Measurements from ENCODE around the gene TMEM72.
A peak's percentile ranks its signal among the peaks of the same experiment; 100 is the strongest.

The TMEM72 gene

DNA sequence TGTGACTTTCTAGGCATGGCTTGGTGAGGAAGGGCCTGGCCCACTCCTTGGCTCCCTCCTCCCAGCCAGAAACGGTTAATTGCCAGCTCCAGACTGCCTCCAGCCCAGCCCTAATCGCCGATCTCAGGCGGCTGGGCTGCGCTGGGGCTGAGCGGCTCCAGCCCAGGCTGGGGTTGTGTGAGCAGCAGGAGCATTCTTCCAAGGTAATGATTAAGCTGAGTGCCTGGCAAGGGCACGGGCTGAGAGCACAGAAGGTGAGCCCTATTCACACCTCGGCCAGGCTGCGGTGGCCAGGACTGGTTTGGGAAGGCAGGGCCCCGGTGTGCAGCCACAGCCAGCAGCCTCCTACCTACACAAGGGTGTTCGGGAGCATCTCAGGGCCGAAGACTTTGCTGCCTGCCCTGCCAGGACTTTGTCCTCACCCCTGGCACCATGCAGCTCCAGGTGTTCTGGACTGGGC is at the start of gene TMEM72:
Gene TMEM72 (plus strand): TSS at position 257 of the 460 bp plus-strand sequence. CDS start 176 bp downstream, at position 433.
- H3K36me3 ChIP-seq (ENCODE audit: control insufficient read depth, insufficient read depth, low read length) = no peaks in the 10 kb centered on the region
- no peaks in the 10 kb centered on the region for H3K79me2 ChIP-seq
- no peak within 1 kb of the TSS for H3K4me3 ChIP-seq (ENCODE audit: low read depth, low read length)
- TF ChIP-seq, protein P1, sequence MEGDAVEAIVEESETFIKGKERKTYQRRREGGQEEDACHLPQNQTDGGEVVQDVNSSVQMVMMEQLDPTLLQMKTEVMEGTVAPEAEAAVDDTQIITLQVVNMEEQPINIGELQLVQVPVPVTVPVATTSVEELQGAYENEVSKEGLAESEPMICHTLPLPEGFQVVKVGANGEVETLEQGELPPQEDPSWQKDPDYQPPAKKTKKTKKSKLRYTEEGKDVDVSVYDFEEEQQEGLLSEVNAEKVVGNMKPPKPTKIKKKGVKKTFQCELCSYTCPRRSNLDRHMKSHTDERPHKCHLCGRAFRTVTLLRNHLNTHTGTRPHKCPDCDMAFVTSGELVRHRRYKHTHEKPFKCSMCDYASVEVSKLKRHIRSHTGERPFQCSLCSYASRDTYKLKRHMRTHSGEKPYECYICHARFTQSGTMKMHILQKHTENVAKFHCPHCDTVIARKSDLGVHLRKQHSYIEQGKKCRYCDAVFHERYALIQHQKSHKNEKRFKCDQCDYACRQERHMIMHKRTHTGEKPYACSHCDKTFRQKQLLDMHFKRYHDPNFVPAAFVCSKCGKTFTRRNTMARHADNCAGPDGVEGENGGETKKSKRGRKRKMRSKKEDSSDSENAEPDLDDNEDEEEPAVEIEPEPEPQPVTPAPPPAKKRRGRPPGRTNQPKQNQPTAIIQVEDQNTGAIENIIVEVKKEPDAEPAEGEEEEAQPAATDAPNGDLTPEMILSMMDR (IDR thresholded peaks at IDR 0.05) = no peak
- no peak within 1 kb of the TSS for H3K27ac ChIP-seq
- no peaks in the 10 kb centered on the region for H3K27me3 ChIP-seq (ENCODE audit: control insufficient read depth, insufficient read depth, low read length)
- no peaks in the 10 kb centered on the region for H3K9me3 ChIP-seq (ENCODE audit: control insufficient read depth, low read length)
- H3K9ac ChIP-seq = no peak within 1 kb of the TSS
- no peak within 1 kb of the TSS for H3K4me2 ChIP-seq (ENCODE audit: low read length)
- peak within 1 kb of the TSS; percentile 39 for H2AFZ ChIP-seq
- H3K4me1 ChIP-seq = no peaks in the 10 kb centered on the region

DNA sequence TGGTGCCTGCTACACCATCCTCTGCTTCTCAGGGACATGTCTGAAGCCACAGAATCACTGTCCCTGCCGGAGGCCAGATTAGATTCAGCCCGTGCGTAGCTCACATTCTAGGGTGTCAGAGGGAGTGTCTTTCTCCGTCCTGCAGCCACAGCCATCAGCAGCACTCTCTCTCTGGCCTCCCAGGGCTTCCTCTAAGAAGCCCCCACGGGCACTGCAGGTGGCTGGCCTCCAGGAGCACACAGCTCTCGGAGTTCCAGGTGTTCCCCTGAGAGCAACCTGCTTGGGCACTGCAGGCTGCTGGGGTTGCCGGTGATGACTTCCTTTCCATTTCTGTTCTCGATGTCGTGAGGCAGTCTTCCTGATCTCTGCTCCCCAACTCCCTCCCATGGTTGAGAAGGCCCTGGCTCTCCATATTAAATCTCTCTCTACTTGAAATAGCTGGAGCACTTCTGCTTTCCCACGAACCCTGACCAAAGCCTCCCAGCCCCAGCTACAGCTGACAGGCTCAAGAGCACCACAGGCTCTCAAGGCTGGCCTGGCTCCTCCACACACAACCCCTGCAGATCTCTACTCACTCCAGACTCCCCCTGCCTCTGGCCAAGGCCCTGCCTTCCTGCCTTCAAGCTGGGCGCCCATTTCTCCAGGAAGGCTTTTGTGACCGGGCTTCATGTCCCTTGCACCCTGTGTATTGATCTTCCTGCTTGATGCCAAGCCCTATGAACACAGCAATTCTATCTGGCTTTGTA is 49.0 kb upstream of the TMEM72 start:
- Histone ChIP-seq H2AFZ (no peak overlapping the region), H3K27me3 (ENCODE audit: control insufficient read depth, insufficient read depth, low read length) (no peaks in the 10 kb centered on the region), H3K27ac (no peak overlapping the region), H3K4me1 (peaks cover 3% of the 10 kb centered on the region), H3K4me3 (ENCODE audit: low read depth, low read length) (no peak overlapping the region), H3K79me2 (no peaks in the 10 kb centered on the region), H3K4me2 (ENCODE audit: low read length) (no peak overlapping the region), H3K9ac (no peak overlapping the region), H3K36me3 (ENCODE audit: control insufficient read depth, insufficient read depth, low read length) (no peaks in the 10 kb centered on the region), H3K9me3 (ENCODE audit: control insufficient read depth, low read length) (no peaks in the 10 kb centered on the region)
- TF ChIP-seq, protein P1 (IDR thresholded peaks at IDR 0.05) = no peak

DNA sequence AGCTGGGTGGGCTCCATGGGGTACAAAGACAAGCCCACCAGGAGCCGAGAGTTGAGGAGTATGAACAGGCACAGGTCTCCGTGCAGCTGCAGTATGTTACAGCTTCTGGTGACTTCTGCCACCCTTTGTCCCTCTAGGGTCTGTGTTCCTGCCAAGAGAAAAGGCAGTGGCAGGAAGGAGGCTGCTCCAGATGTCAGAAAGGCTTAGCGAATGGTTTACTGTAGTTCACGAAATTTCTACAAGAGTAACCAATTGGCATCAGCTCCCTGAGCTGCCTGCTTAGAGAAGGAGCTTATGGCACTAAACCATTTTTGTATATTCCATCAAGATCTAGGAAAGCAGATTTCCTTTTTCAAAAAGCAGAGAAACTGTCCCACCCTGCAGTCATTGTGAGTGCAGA is 48.2 kb upstream of the TMEM72 start:
- peaks cover 3% of the 10 kb centered on the region for H3K4me1 ChIP-seq
- H3K27me3 ChIP-seq (ENCODE audit: control insufficient read depth, insufficient read depth, low read length) = no peaks in the 10 kb centered on the region
- TF ChIP-seq, protein P1 (IDR thresholded peaks at IDR 0.05) = no peak
- no peak overlapping the region for H3K4me3 ChIP-seq (ENCODE audit: low read depth, low read length)
- no peaks in the 10 kb centered on the region for H3K9me3 ChIP-seq (ENCODE audit: control insufficient read depth, low read length)
- no peak overlapping the region for H3K9ac ChIP-seq
- no peak overlapping the region for H2AFZ ChIP-seq
- no peak overlapping the region for H3K4me2 ChIP-seq (ENCODE audit: low read length)
- no peaks in the 10 kb centered on the region for H3K79me2 ChIP-seq
- H3K36me3 ChIP-seq (ENCODE audit: control insufficient read depth, insufficient read depth, low read length) = no peaks in the 10 kb centered on the region
- no peak overlapping the region for H3K27ac ChIP-seq

DNA sequence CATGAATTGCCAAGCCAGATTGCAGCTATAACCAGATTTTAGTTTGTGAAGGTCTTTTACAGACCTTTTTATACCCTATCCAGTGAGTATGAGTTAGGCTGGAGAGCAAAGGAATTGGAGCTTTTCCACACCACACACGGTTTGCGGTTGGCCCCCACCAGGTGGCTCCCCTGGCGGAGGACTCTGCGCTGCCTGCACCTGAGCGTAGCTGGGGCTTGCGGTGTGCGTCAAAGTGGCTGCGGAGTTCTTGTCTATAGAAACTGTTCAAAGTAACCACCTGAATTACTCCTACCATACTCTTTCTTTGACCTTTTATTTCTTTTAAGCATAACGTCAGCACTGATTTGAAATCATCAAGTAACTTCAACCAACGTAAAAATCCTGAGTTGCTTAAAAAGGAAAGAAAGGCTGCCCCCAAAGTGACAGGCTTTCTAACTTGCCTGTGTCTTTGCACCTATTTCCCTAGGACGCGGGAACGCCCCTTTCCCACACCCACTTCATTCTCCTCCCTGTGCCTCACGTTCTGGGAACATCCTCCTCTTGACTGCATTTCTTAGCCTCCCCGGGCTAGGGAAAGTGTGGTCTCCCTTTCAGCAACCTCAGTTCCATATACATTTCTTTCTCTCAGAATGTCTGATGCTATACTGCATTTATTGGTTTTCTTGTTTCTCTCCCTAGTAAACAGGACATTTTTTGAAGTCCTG is 47.6 kb upstream of the TMEM72 start:
- no peaks in the 10 kb centered on the region for H3K27me3 ChIP-seq (ENCODE audit: control insufficient read depth, insufficient read depth, low read length)
- no peak overlapping the region for H3K27ac ChIP-seq
- H3K4me3 ChIP-seq (ENCODE audit: low read depth, low read length) = no peak overlapping the region

More for the DNA sequence above, 47.6 kb upstream of the TMEM72 start:
- no peaks in the 10 kb centered on the region for H3K36me3 ChIP-seq (ENCODE audit: control insufficient read depth, insufficient read depth, low read length)
- no peaks in the 10 kb centered on the region for H3K9me3 ChIP-seq (ENCODE audit: control insufficient read depth, low read length)
- TF ChIP-seq, protein P1 (IDR thresholded peaks at IDR 0.05) = no peak
- no peak overlapping the region for H3K4me2 ChIP-seq (ENCODE audit: low read length)
- no peaks in the 10 kb centered on the region for H3K79me2 ChIP-seq
- peak overlapping the region; percentile 89 for H2AFZ ChIP-seq
- peaks cover 3% of the 10 kb centered on the region for H3K4me1 ChIP-seq
- no peak overlapping the region for H3K9ac ChIP-seq
